Measurements from ENCODE around the gene CLASP1.
"Not testable (repeated sequence)": the region's sequence is repeated elsewhere in the genome, so short reads cannot be mapped to it uniquely, and the experiment has no call there.

CLASP1 gene

DNA sequence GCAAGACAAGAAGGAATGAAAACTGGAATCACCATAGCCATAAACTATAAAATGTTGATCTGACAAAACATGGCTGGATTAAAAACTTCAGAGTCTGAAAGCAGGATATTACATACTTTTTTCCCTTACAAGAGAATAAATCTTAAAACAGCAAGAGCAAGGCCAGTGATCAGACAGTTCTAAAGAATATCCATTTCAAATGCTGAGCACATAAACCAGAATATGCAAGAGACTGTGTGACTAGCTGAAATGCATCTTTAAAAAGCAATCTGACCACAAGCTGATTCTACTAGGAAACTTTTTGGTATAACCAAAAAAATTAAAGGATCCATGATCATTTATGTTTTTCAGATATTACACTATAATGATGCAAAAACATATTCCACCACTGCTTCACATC, 239.3 kb downstream of the CLASP1 start:
- DNase-seq, result no peak

DNA sequence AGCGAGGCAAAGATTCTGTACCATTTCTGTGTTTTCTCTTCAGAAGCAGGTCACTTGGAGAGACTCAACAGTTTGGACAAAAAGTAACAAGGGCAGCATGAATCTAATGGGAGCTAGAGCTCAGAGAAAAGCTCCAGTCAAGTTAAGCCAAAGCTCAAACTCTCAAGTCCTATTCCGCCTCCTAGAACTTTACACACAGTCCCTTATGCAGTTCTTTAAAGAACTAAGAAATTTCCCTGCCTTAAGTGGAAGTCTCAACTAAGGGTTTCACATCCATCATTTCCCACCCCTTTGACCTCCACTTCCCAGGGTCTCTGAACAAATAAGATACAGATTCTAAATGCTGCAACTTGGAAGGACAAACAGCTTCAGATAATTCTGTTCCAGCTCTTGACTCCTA, 239.9 kb downstream of the CLASP1 start:
- DNase-seq, result no peak

DNA sequence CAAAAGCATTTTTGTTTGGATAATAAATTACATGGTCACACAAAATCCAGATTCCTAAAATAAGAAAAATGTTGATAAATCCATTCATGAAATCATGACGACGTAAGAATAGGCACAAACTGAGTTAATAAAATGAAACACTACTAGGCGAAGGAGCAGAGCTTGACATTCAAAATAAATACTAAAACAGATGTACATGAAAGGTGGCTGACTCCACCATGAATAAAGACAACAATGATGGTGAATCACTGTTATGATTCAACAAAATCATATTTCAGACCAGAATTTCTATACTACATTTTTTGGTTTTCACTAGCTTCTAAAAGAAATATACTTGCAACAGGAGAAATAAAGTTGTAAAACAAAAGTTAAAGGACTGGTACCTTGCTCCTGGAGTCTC, 240.6 kb downstream of the CLASP1 start:
- no peak for DNase-seq

DNA sequence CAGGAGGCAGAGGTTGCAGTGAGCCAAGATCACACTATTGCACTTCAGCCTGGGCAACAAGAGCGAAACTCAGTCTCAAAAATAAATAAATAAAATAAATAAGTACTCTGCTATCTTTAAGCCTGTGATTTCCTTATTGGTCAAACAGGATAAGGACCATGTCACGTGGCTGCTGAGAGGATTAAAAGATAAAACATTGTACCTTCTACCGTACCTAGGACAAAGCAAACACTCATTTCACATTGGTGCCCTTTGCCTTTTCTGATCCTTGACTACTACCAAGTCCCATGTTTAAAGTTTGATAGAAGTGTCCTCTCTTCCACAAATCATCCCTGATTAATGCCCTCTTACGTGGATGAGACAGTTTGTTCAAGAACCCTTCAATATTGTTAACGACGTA, 244.0 kb downstream of the CLASP1 start:
- DNase-seq, result no peak

- no peak for DNase-seq
Measured at GRCh38 chr2:121400201-121400600, 249.1 kb downstream of the CLASP1 start.

DNA sequence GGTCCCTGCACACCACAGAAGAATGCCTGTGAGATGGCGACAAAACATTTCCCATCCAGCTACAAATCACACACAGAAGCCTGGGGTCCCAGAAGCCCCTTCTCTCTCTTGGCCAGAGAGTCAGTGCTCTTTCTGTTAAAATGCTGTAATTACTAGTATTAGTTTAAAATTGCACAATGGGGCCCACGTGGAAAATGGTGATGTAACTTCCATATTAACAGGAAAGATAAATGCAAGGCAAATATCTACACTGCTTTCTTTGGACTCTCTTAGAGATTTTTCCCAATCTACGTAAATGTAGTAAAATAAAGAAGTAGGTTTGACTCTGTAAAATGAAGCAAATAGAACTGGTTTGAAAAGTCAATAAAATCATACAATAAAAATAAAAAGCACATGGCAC, 250.4 kb downstream of the CLASP1 start:
- DNase-seq, result no peak

DNA sequence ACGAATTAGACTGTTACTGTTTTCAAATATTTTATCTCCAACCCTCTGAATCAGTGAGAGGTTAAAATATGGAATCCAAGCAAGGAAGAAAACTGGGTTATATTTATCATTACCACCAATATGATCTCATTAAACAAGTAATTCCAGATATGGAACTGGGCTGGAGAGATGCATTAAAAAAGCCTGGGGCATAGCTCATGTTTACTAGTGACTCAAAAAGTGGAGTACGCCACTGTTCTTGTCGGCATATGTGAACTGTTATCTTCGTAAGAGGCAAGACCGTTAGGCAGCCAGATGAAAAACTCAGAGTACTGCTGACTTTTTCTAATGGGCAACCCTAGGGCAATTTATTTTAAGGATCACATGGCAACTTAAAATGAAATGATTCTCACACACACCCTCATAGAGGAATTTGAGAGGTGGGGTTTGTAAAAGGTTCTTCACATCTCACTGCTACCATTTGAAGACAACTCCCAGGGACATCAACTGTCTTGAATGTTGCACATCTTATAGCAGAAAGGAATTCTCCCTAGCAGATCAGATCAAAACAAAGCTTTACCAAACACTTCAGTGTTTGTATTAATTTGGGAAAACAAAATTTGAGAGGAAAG, 259.1 kb downstream of the CLASP1 start:
- no peak for DNase-seq

DNA sequence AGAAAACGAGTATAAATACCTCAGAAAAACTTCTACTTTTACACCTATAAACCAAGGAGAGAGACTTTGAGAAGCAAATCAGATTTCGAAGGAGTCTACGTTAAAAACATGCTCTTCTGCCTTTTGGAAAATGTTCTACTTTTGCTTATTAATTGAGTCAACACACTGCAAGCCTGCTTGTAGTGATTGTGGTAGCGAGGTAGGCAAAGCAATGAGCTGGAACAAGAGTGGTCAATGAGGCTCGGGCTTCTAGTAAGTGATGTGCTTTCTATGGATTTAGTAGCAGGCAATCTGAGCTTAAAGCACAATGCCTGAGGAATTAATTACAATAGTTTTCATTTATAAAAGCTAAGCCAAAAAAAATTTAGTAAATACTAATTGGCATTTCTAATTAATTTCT, 260.9 kb downstream of the CLASP1 start:
- no peak for DNase-seq

- DNase-seq, result no peak
Measured at GRCh38 chr2:121387591-121388325, 261.5 kb downstream of the CLASP1 start.

DNA sequence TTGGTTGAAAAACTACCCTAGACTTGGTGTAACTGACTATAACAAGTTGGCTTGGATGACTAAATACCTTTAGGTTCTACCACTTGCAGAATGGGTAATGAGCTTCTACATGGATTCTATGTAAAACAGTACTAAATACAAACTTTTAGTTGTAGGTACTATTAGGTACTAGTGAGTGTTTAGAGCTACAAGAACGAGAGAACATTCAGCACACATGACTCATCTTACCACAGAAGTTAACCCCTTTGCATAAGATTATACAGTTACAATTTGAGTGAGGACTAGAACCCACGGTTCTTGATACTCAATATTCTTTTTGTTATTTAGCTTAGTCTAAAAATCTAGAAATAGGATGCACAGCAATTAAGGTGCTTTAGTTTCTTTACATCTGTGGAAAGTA, 262.6 kb downstream of the CLASP1 start:
- DNase-seq, result no peak

DNA sequence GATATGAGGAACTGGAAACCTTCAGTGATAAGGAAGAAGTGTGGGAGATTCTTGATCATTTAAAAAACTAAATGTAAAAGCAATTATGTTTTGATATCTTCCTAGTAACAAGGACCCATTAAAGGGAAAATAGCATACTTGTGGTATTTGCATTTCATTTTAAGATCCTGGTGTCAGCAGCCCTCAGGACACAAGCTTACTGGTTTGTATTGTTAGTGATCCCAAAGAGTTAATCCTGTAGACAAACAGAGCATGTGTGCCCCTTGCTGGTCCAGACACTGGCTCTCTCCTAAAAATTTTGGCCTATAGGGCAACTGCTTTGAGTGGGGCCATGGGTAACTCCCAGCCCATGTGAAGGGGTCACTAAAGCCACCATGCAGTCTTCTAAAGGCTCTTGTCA, 263.2 kb downstream of the CLASP1 start:
- DNase-seq, result no peak

GRCh38 chr2:121382744-121383143, 266.5 kb downstream of the CLASP1 start:
- no peak for DNase-seq

GRCh38 chr2:121377646-121378045, 271.6 kb downstream of the CLASP1 start:
- DNase-seq, result no peak

DNA sequence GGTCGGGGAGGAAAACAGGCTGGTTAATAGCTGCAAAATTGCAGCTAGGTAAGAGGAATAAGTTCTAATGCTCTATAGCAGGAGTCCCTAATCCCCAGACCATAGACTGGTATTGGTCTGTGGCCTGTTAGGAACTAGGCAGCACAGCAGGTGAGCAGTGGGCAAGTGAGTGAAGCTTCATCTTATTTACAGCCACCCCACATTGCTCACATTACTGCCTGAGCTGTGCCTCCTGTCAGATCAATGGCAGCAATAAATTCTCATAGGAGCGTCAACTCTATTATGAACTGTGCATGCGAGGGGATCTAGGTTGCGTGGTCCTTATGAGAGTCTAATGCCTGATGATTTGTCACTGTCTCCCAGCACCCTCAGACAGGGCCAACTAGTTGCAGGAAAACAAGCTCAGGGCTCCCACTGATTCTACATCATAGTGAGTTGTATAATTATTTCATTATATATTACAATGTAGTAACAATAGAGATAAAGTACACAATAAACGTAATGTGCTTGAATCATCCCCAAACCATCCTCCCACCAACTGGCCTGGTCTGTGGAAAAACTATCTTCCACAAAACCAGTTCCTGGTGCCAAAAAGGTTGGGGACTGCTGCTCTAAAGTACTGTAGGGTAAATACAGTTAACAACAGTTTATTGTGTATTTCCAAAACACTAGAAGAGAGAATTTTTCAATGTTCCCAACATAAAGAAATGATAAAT, 272.6 kb downstream of the CLASP1 start:
- DNase-seq, result no peak

DNA sequence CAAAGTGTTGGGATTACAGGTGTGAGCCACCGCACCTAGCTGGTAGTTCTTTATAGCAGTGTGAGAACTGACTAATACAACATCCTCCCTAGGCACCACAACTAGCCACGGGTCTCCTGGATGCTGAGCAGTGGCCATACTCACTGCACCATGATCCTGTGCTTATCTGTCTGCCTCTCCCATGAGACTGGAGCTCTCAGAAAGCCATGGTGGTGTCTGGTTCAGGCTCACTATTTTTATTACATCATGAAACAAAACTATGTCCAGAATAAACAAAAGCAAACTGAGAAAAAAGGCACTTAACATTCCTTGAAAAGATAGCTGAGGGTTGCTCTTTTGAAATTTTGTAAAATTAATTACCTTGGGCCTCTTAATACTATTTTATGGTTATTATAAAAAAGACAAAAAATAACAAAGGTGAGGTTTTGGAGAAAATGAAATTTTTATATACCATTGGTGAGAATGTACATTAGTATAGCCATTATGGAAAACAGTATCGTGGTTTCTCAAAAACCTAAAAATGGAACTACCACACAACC, 273.6 kb downstream of the CLASP1 start:
- no peak for DNase-seq

DNA sequence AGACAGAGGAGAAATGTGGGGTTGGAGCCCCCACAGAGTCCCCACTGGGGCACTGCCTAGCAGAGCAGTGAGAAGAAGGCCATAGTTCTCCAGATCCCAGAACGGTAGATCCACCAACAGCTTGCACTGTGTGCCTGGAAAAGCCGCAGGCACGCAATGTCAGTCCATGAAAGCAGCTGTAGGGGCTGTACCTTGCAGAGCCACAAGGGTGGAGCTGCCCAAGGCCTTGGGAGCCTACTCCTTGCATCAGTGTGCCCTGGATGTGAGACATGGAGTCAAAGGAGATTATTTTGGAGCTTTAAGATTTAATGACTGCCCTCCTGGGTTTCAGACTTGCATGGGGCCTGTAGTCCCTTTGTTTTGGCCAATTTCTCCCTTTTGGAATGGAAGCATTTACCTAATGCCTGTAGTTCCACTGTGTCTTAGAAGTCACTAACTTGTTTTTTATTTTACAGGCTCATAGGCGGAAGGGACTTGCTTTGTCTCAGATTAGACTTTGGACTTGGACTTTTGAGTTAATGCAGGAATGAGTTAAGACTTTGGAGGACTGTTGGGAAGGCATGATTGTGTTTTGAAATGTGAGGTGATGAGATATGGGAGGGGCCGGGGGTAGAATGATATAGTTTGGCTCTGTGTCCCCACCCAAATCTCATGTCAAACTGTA, 274.7 kb downstream of the CLASP1 start:
- not testable (repeated sequence) for DNase-seq

DNA sequence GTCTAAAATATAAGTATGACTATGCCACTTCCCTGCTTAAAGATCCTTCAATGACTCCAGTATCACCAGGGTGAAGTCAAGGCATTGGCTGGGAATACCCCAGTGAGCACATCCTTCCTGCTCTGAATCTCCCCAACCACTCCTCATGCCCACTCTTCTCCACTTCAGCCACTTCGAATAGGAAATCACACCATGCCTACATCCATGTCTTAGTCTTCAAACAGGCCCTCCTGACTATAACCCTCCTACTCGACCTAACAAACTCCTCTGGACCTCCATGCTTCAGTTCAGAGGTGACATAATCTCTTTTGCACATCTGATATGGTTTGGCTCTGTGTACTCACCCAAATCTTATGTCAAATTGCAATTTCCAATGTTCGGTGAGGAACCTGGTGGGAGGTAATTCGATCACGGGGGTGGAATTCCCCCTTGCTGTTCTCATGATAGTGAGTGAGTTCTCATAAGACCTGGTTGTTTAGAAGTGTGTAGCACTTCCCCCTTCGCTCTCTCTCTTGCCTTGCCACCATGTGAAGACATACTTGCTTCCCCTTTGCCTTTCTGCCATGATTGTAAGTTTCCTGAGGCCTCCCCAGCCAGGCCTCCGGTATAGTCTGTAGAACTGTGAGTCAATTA, 276.4 kb downstream of the CLASP1 start:
- DNase-seq, result no peak

- no peak for DNase-seq
Measured at GRCh38 chr2:121372082-121372481, 277.2 kb downstream of the CLASP1 start.

- no peak for DNase-seq
Measured at GRCh38 chr2:121368836-121369235, 280.4 kb downstream of the CLASP1 start.

DNA sequence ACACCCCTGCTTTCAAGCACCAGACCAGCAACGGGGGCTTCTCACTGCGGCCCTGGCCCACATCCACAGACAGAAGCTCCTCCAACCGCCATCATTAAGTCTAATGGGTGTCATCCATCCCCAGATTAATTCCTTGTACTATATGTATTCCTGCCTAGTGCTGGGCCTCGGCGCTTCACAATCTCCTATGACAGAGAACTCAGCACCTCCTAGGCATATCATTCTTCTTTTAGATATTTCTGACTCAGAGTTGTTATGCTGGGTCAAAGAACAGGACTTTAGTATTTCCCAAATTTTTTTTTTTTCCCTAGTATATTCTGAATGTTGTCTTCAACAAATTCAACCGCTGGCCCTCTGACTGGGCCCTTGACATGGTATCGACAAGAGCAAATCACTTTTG, 281.1 kb downstream of the CLASP1 start:
- DNase-seq, result no peak

DNA sequence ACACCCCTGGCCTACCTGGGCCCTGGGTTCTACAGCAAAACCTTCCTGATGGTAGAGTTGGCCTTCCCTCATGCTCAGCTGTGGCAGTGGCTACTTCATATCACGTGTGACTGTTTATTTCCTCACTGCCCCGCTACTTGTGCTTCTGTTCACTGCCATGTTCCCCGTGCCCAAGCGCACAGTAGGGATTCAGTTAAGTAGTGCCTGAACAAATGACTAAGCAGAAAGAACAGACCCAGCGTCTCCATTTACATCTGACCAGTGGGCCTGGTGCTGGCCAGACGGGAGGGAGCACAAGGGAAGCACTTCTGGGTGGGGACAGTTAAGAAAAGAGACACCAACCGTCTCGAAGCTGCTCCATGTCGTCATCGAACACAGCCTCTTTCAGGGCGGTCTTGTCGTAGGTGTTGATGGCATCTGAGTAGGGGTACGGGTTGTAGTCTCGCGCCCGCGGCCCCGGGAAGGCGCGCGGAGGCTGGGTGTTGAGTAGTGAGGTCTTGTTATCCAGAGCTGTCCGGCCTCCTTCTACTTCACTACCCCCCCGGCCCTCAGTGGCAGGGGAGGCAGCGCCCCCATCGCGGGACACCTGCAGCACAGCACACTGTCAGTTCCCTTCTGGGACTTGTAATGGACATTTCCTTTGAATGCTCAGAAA, 281.9 kb downstream of the CLASP1 start:
- DNase-seq, result no peak

DNA sequence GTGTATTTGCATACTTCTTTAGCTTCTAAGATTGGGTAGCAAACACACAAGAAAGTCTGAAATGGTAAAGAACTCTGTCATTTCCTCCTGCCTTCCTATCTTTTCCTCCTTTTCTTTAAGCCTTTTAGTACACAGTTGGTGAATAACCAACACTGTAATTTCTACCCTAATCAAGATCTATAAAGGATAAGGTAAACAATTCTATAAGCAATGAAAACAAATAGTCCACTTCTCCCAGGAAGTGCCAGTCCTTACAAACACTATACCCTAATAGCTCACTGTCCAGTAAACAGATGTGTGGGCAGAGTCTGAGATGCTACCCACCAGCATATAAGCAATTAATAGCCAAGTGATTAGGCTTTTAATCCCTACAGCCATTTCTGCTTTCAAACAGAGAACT, 283.2 kb downstream of the CLASP1 start:
- DNase-seq, result no peak
